Type B pancreatic cell (in vitro differentiated cells): ENCODE results near the gene FBXO27. TPM values are rescaled to one million over a fixed set of nuclear protein-coding genes. Genes with fewer than 3 reads are reported as not detected.

Experiments
- DNase-seq: peaks from one replicate; pipeline ENCODE4 v3.0.0; 2021; ENCODE audit warnings: mixed read lengths; ENCODE audit not compliant: unreplicated experiment; ENCODE audit errors: extremely low spot score
- H3K27ac Mint-ChIP-seq: 2 replicates; pipeline ENCODE4 v1.8.0; 2021; ENCODE audit warnings: mild to moderate bottlenecking, mixed read lengths
- H3K27me3 Mint-ChIP-seq: 2 replicates; pipeline ENCODE4 v1.8.0; 2021; ENCODE audit warnings: mixed read lengths
- H3K36me3 Mint-ChIP-seq: 2 replicates; pipeline ENCODE4 v1.8.0; 2021; ENCODE audit warnings: mixed read lengths
- H3K4me1 Mint-ChIP-seq: one replicate; pipeline ENCODE4 v1.8.0; 2021; ENCODE audit warnings: mixed read lengths; ENCODE audit not compliant: unreplicated experiment
- H3K4me3 Mint-ChIP-seq: 2 replicates; pipeline ENCODE4 v1.8.0; 2021; ENCODE audit warnings: mild to moderate bottlenecking, mixed read lengths
- H3K9me3 Mint-ChIP-seq: 2 replicates; pipeline ENCODE4 v1.8.0; 2021; ENCODE audit warnings: mixed read lengths
- CTCF ChIP-seq: fragments of 200-600 bp; sonication (generic); conservative IDR thresholded peaks from 2 replicates; pipeline ENCODE4 v1.5.0; 2021; ENCODE audit warnings: antibody characterized with exemption, mild to moderate bottlenecking
- total RNA-seq: library from RNA; stranded (reverse); gene quantifications from 2 replicates; pipeline ENCODE4 v1.2.1, GENCODE V29; 2021; ENCODE audit warnings: low replicate concordance

FBXO27 gene
- total RNA-seq, 1 donor from 2014 or later = 8.2 TPM

GRCh38 chr19:39024875-39025641, 7.3 kb downstream of the FBXO27 start:
- H3K27me3 Mint-ChIP-seq = no peaks in the 10 kb centered on the region
- H3K27ac Mint-ChIP-seq = no peak overlapping the region
- no peaks in the 10 kb centered on the region for H3K9me3 Mint-ChIP-seq
- TF ChIP-seq CTCF = no peak
- no peak for DNase-seq
- no peak overlapping the region for H3K4me3 Mint-ChIP-seq
- no peaks in the 10 kb centered on the region for H3K4me1 Mint-ChIP-seq
- H3K36me3 Mint-ChIP-seq = peaks cover 5% of the 10 kb centered on the region

- Mint-ChIP-seq H3K27ac (no peak overlapping the region), H3K27me3 (no peaks in the 10 kb centered on the region), H3K9me3 (no peaks in the 10 kb centered on the region), H3K4me1 (no peaks in the 10 kb centered on the region), H3K4me3 (no peak overlapping the region), H3K36me3 (no peaks in the 10 kb centered on the region)
- no peak for TF ChIP-seq CTCF
- no peak for DNase-seq
These were observed 11.3 kb downstream of the FBXO27 start for GRCh38 chr19:39021063-39021462.

- Mint-ChIP-seq H3K36me3 (no peaks in the 10 kb centered on the region), H3K4me1 (no peaks in the 10 kb centered on the region), H3K4me3 (no peak overlapping the region), H3K27me3 (no peaks in the 10 kb centered on the region), H3K9me3 (no peaks in the 10 kb centered on the region), H3K27ac (no peak overlapping the region)
- no peak for DNase-seq
- TF ChIP-seq CTCF = no peak
These were observed 14.7 kb downstream of the FBXO27 start for GRCh38 chr19:39017646-39018045.

GRCh38 chr19:39017026-39017425, 15.3 kb downstream of the FBXO27 start:
- no peak overlapping the region for H3K4me3 Mint-ChIP-seq
- H3K36me3 Mint-ChIP-seq = no peaks in the 10 kb centered on the region
- H3K27me3 Mint-ChIP-seq = no peaks in the 10 kb centered on the region
- H3K4me1 Mint-ChIP-seq = no peaks in the 10 kb centered on the region
- no peak for TF ChIP-seq CTCF
- H3K9me3 Mint-ChIP-seq = no peaks in the 10 kb centered on the region
- no peak for DNase-seq
- no peak overlapping the region for H3K27ac Mint-ChIP-seq

GRCh38 chr19:39014037-39014436, 18.3 kb downstream of the FBXO27 start:
- Mint-ChIP-seq H3K4me3 (no peak overlapping the region), H3K27me3 (no peaks in the 10 kb centered on the region), H3K36me3 (no peaks in the 10 kb centered on the region), H3K27ac (no peak overlapping the region), H3K9me3 (no peaks in the 10 kb centered on the region), H3K4me1 (no peaks in the 10 kb centered on the region)
- DNase-seq = no peak
- TF ChIP-seq CTCF = no peak

GRCh38 chr19:39009001-39009400, 23.3 kb downstream of the FBXO27 start:
- Mint-ChIP-seq H3K4me3 (no peak overlapping the region), H3K27me3 (no peaks in the 10 kb centered on the region), H3K27ac (no peak overlapping the region), H3K9me3 (no peaks in the 10 kb centered on the region), H3K4me1 (no peaks in the 10 kb centered on the region), H3K36me3 (no peaks in the 10 kb centered on the region)
- DNase-seq = no peak
- TF ChIP-seq CTCF = no peak
